H1 (cell line): ENCODE results near the gene NRP2. TPM values are rescaled to one million over a fixed set of nuclear protein-coding genes. Genes with fewer than 3 reads are reported as not detected.

Experiments used
- CTCF ChIA-PET: fragments of 300-600 bp; sonication (Branson Sonifier 250); formaldehyde crosslinking; loops from one replicate; lab custom pipeline; 2021; ENCODE audit not compliant: partially characterized antibody; lab: Charles Lee
- POLR2A ChIA-PET: fragments of 300-600 bp; sonication (Branson Sonifier 250); formaldehyde crosslinking; loops from one replicate; lab custom pipeline; 2021; ENCODE audit warnings: inconsistent platforms; ENCODE audit not compliant: partially characterized antibody; lab: Charles Lee
- DNase-seq, 2 experiments: peaks; one replicate each; pipeline versions ENCODE4 v3.0.0 to v3.0.0-alpha.2; 2010 to 2022; ENCODE audit warnings: low spot score in 2 of 2, low read depth in 1 of 2, mixed read lengths in 1 of 2
- FAIRE-seq: peaks from 2 replicates; lab custom pipeline; 2011; peaks lifted over from hg19 to GRCh38; lab: Jason Lieb, UNC
- H2AFZ ChIP-seq: 2 replicates; pipeline ENCODE4 v1.8.1; 2012; ENCODE audit warnings: low read length, inconsistent platforms
- H2AK5ac ChIP-seq: 2 replicates; pipeline ENCODE4 v1.6.1; 2013; ENCODE audit warnings: low read depth, low read length
- H2BK120ac ChIP-seq: replicated peaks from 2 replicates; pipeline ENCODE3; 2013; ENCODE audit warnings: low read depth, low read length, inconsistent platforms
- H2BK12ac ChIP-seq: 2 replicates; pipeline ENCODE4 v1.6.1; 2013; ENCODE audit warnings: low read depth, low read length
- H2BK15ac ChIP-seq: 2 replicates; pipeline ENCODE4 v1.6.1; 2013; ENCODE audit warnings: low read length
- H2BK20ac ChIP-seq: 2 replicates; pipeline ENCODE4 v1.6.1; 2013; ENCODE audit warnings: low read length
- H2BK5ac ChIP-seq: 2 replicates; pipeline ENCODE4 v1.6.1; 2013; ENCODE audit warnings: low read depth, low read length
- H3K14ac ChIP-seq: 2 replicates; pipeline ENCODE4 v1.6.1; 2013; ENCODE audit warnings: inconsistent platforms; ENCODE audit not compliant: insufficient read length
- H3K18ac ChIP-seq: 2 replicates; pipeline ENCODE4 v1.6.1; 2013; ENCODE audit warnings: low read length; ENCODE audit errors: extremely low read depth
- H3K23ac ChIP-seq: 2 replicates; pipeline ENCODE4 v1.6.1; 2013; ENCODE audit warnings: inconsistent platforms; ENCODE audit not compliant: insufficient read length
- H3K23me2 ChIP-seq: 2 replicates; pipeline ENCODE4 v1.6.1; 2013; ENCODE audit warnings: low read depth, low read length
- H3K27ac ChIP-seq: 2 replicates; pipeline ENCODE4 v1.6.1; 2011; ENCODE audit warnings: low read depth, low read length, inconsistent platforms
- H3K27me3 ChIP-seq, 4 experiments: replicated peaks in 1 of 4; 1 replicate in 1 of 4; 2 replicates in 3 of 4; pipeline versions ENCODE4 v1.6.1 to v1.8.1; 2011 to 2013; ENCODE audit warnings: low read length in 3 of 4, mild to moderate bottlenecking in 3 of 4, inconsistent platforms in 2 of 4, mixed read lengths in 2 of 4, moderate library complexity in 1 of 4; ENCODE audit not compliant: control insufficient read depth in 3 of 4, insufficient read depth in 3 of 4; ENCODE audit errors: extremely low read depth in 1 of 4
- H3K36me3 ChIP-seq, 4 experiments: 2 replicates each; pipeline versions ENCODE4 v1.6.1 to v1.8.1; 2011 to 2013; ENCODE audit warnings: mild to moderate bottlenecking in 4 of 4, low read length in 3 of 4, moderate library complexity in 2 of 4, control low read depth in 1 of 4, inconsistent platforms in 1 of 4; ENCODE audit not compliant: insufficient read depth in 4 of 4, control insufficient read depth in 2 of 4
- H3K4ac ChIP-seq: replicated peaks from 2 replicates; pipeline ENCODE3; 2013; ENCODE audit warnings: low read length, low read depth, mixed read lengths, inconsistent platforms; ENCODE audit not compliant: insufficient read length
- H3K4me1 ChIP-seq, 4 experiments: replicated peaks in 1 of 4; 1 replicate in 1 of 4; 2 replicates in 3 of 4; pipeline versions ENCODE4 v1.6.1 to v1.8.1; 2011 to 2013; ENCODE audit warnings: low read length in 3 of 4, inconsistent platforms in 2 of 4, mixed read lengths in 1 of 4; ENCODE audit not compliant: insufficient read depth in 4 of 4, control insufficient read depth in 3 of 4
- H3K4me2 ChIP-seq, 2 experiments: 2 replicates each; pipeline versions ENCODE4 v1.6.1 to v1.8.1; 2011 to 2013; ENCODE audit warnings: low read depth in 2 of 2, low read length in 2 of 2, control low read depth in 1 of 2, inconsistent platforms in 1 of 2, mild to moderate bottlenecking in 1 of 2; ENCODE audit not compliant: insufficient read depth in 1 of 2
- H3K4me3 ChIP-seq, 4 experiments: fragments of 200-600, 300-600 bp in 1 of 4; sonication (generic), shearing (Covaris generic), sonication (Bioruptor Twin) in 1 of 4; 2 replicates each; pipeline versions ENCODE4 v1.5.1 to v1.8.1; 2011 to 2016; ENCODE audit warnings: low read length in 4 of 4, low read depth in 3 of 4, control low read depth in 2 of 4, inconsistent platforms in 2 of 4, mild to moderate bottlenecking in 2 of 4, mixed read lengths in 1 of 4, moderate library complexity in 1 of 4; ENCODE audit not compliant: insufficient read depth in 2 of 4; ENCODE audit errors: extremely low read depth in 1 of 4
- H3K56ac ChIP-seq: replicated peaks from 2 replicates; pipeline ENCODE3; 2013; ENCODE audit warnings: low read depth, mild to moderate bottlenecking, mixed read lengths, low read length, inconsistent platforms; ENCODE audit not compliant: insufficient read length
- H3K79me1 ChIP-seq: 2 replicates; pipeline ENCODE4 v1.6.1; 2013; ENCODE audit warnings: low read depth, low read length, control low read depth
- H3K79me2 ChIP-seq, 2 experiments: 2 replicates each; pipeline versions ENCODE4 v1.6.1 to v1.8.1; 2012 to 2013; ENCODE audit warnings: low read length in 2 of 2, mild to moderate bottlenecking in 2 of 2, inconsistent platforms in 1 of 2; ENCODE audit not compliant: insufficient read depth in 2 of 2, control insufficient read depth in 1 of 2
- H3K9ac ChIP-seq, 4 experiments: replicated peaks in 1 of 4; 1 replicate in 1 of 4; 2 replicates in 3 of 4; pipeline versions ENCODE4 v1.6.1 to v1.8.1; 2011 to 2013; ENCODE audit warnings: low read depth in 3 of 4, low read length in 3 of 4, control low read depth in 2 of 4, mild to moderate bottlenecking in 2 of 4, moderate library complexity in 2 of 4, inconsistent platforms in 1 of 4; ENCODE audit errors: extremely low read depth in 1 of 4
- H3K9me3 ChIP-seq, 2 experiments: 2 replicates each; pipeline versions ENCODE4 v1.6.1 to v1.8.1; 2012 to 2013; ENCODE audit warnings: mild to moderate bottlenecking in 2 of 2, moderate library complexity in 2 of 2, control low read depth in 1 of 2, inconsistent platforms in 1 of 2, low read depth in 1 of 2, low read length in 1 of 2, mixed read lengths in 1 of 2; ENCODE audit not compliant: insufficient read depth in 2 of 2
- H4K20me1 ChIP-seq, 2 experiments: replicated peaks in 1 of 2; 2 replicates each; pipeline versions ENCODE3 to v1.8.1; 2011 to 2013; ENCODE audit warnings: inconsistent platforms in 2 of 2, low read length in 2 of 2, mild to moderate bottlenecking in 1 of 2; ENCODE audit not compliant: insufficient read depth in 2 of 2, control insufficient read depth in 1 of 2
- H4K5ac ChIP-seq: 2 replicates; pipeline ENCODE4 v1.6.1; 2013; ENCODE audit warnings: low read length, low read depth, mixed read lengths, inconsistent platforms; ENCODE audit not compliant: insufficient read length
- H4K8ac ChIP-seq: 2 replicates; pipeline ENCODE4 v1.8.0; 2013; ENCODE audit warnings: mild to moderate bottlenecking, moderate library complexity, low read length, inconsistent platforms; ENCODE audit not compliant: insufficient read depth; ENCODE audit errors: extremely low read depth
- H4K91ac ChIP-seq: replicated peaks from 2 replicates; pipeline ENCODE3; 2013; ENCODE audit warnings: low read length, mixed read lengths, inconsistent platforms; ENCODE audit not compliant: insufficient read length
- ATF2 ChIP-seq: IDR thresholded peaks from 2 replicates; pipeline ENCODE4 v1.6.1; 2012; ENCODE audit warnings: low read length, inconsistent platforms
- CBX5 ChIP-seq: fragments of 300-800, 300-1000 bp; sonication (generic); IDR thresholded peaks from 2 replicates; pipeline ENCODE4 v1.7.1; 2016; ENCODE audit warnings: antibody characterized with exemption, low read length, low read depth
- E2F6 ChIP-seq: IDR thresholded peaks from 2 replicates; pipeline ENCODE4 v1.6.1; 2012; ENCODE audit warnings: inconsistent platforms
- HDAC6 ChIP-seq: IDR thresholded peaks from one replicate; pipeline ENCODE4 v1.7.1; 2012; ENCODE audit warnings: low read depth, mild to moderate bottlenecking, inconsistent platforms, low read length, moderate library complexity
- KDM1A ChIP-seq: fragments of 200-600, 300-600 bp; sonication (generic); IDR thresholded peaks from 2 replicates; pipeline ENCODE4 v1.7.1; 2016; ENCODE audit warnings: mild to moderate bottlenecking, low read length, borderline replicate concordance
- SIRT6 ChIP-seq: IDR thresholded peaks from one replicate; pipeline ENCODE4 v1.7.1; 2012; ENCODE audit warnings: low read length, inconsistent platforms
- SIX5 ChIP-seq: IDR thresholded peaks from 2 replicates; pipeline ENCODE4 v1.6.1; 2011; ENCODE audit warnings: mild to moderate bottlenecking, low read depth, low read length
- SRF ChIP-seq: IDR thresholded peaks from 2 replicates; pipeline ENCODE4 v1.6.1; 2011; ENCODE audit warnings: mild to moderate bottlenecking, low read depth, low read length, moderate library complexity
- TAF1 ChIP-seq: IDR thresholded peaks from 2 replicates; pipeline ENCODE4 v1.6.1; 2011; ENCODE audit warnings: mild to moderate bottlenecking, low read depth, low read length
- TCF12 ChIP-seq: IDR thresholded peaks from 2 replicates; pipeline ENCODE4 v1.6.1; 2011; ENCODE audit warnings: low read depth, mild to moderate bottlenecking, low read length
- TEAD4 ChIP-seq: IDR thresholded peaks from 2 replicates; pipeline ENCODE4 v1.6.1; 2012; ENCODE audit warnings: low read depth, low read length, inconsistent platforms, mixed read lengths
- USF2 ChIP-seq: IDR thresholded peaks from 2 replicates; pipeline ENCODE4 v1.6.1; 2011; ENCODE audit warnings: low read length, improper control_type of control experiment
- WGBS, 2 experiments: shearing (Covaris generic) in 1 of 2; methylation state at CpG; one replicate each; pipeline versions ENCODE4 v1.1.6 to v1.1.7; 2013 to 2015; ENCODE audit warnings: low lambda C conversion rate in 2 of 2, mixed read lengths in 2 of 2, inconsistent platforms in 1 of 2, low coverage in 1 of 2, missing lambda C conversion rate in 1 of 2; ENCODE audit not compliant: insufficient replicate concordance in 2 of 2, insufficient coverage in 1 of 2, insufficient read length in 1 of 2; ENCODE audit errors: extremely low coverage in 1 of 2, missing lambda C conversion rate in 1 of 2; 5-methylcytosine and 5-hydroxymethylcytosine counted together
- polyA plus RNA-seq, 7 experiments: library from polyadenylated mRNA; depleted of rRNA in 3 of 7; stranded (reverse) in 5 of 7; unstranded in 2 of 7; fragments of >200 nt in 5 of 7; fragments of 200-250 nt in 2 of 7; gene quantifications; 1 replicate in 5 of 7; 2 replicates in 1 of 7; 4 replicates in 1 of 7; pipeline versions ENCODE4 v1.2.1 to v1.2.3, GENCODE V29; 2011 to 2013; ENCODE audit warnings: missing spikeins in 2 of 7, mixed read lengths in 2 of 7
- total RNA-seq: library from RNA; stranded (reverse); fragmentation: NEBNext Ultra II Directional; extraction: Animal tissue kit (Norgen Biotek cat#: 25700); gene quantifications from 2 replicates; pipeline ENCODE4 v1.2.1, GENCODE V29; 2021

The NRP2 gene
- total and polyA plus RNA-seq, 2 of the 8 experiments (the other 6 are each of a cell fraction or from before 2014, with no cell fraction given) = 32.0 to 37.8 TPM

GRCh38 chr2:205752924-205753323, 70.6 kb downstream of the NRP2 start:
- no peak for FAIRE-seq
- H3K23ac ChIP-seq = no peak overlapping the region
- no peaks in the 10 kb centered on the region for H3K9me3 ChIP-seq
- H3K36me3 ChIP-seq = peaks cover 0 to 21% (median 12%) of the 10 kb centered on the region in 4 experiments; a peak in 5 of 8 replicates
- no peak overlapping the region for H2AFZ ChIP-seq
- no peak for DNase-seq
- H3K79me1 ChIP-seq = no peaks in the 10 kb centered on the region
- H3K56ac ChIP-seq = no peak overlapping the region
- peaks cover 6 to 16% (median 8%) of the 10 kb centered on the region in 4 experiments; a peak in 6 of 7 replicates for H3K4me1 ChIP-seq
- H2BK15ac ChIP-seq = no peak overlapping the region
- H2AK5ac ChIP-seq = no peak overlapping the region
- H2BK20ac ChIP-seq = no peak overlapping the region
- no peaks in the 10 kb centered on the region for H3K23me2 ChIP-seq
- CTCF ChIA-PET = interaction anchor here (0.6 to 1.6 kb wide), 7 partner anchors 8 to 135 kb away, joined by 3 to 6 read pairs (median 4); no protein-coding TSS in a partner anchor
- no peak overlapping the region for H3K14ac ChIP-seq
- no peak overlapping the region for H2BK12ac ChIP-seq
- H4K8ac ChIP-seq = no peak overlapping the region
- no peak overlapping the region for H3K4me3 ChIP-seq
- H4K5ac ChIP-seq = no peak overlapping the region
- H3K9ac ChIP-seq = no peak overlapping the region
- no peak overlapping the region for H2BK5ac ChIP-seq
- H3K18ac ChIP-seq = no peak overlapping the region
- no peaks in the 10 kb centered on the region for H3K79me2 ChIP-seq
- H3K27me3 ChIP-seq = no peaks in the 10 kb centered on the region
- no peak overlapping the region for H3K27ac ChIP-seq
- no peak overlapping the region for H3K4ac ChIP-seq
- no peaks in the 10 kb centered on the region for H4K20me1 ChIP-seq
- H2BK120ac ChIP-seq = no peak overlapping the region
- POLR2A ChIA-PET = no interaction called here
- WGBS, 2 experiments = 89% methylated on average over 8 of the region's 8 CpGs; no CpG with 5 or more reads in 1 of the 2 experiments
- H3K4me2 ChIP-seq = no peak overlapping the region
- H4K91ac ChIP-seq = no peak overlapping the region
- TF ChIP-seq SIX5 (no peak), E2F6 (no peak), TCF12 (no peak), HDAC6 (no peak), SIRT6 (no peak), USF2 (no peak), SRF (no peak), TEAD4 (no peak), ATF2 (no peak), CBX5 (no peak), KDM1A (no peak), TAF1 (no peak)
